ENCODE measurements around the gene TMEM163.
A peak's percentile ranks its signal among the peaks of the same experiment; 100 is the strongest.

Gene TMEM163

DNA sequence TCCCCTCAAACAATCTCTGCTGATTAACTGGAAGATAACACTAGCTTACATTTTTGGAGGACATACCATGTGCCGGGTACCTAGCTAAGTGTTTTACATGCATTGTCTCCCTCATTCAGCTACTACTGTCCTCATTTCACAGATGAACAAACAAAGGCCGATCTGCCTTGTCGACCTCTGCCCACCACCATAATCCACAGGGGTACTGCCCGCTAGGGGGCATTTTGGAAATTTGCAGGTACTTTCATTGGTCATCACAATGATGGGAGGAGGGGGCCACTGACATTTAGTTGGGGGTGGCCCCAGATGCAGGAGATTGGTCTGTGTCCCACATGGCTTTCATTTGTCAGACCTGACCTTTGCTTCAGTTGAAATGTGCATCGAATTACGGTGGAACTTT lies 3.9 kb upstream of the TMEM163 start:
- Mint-ChIP-seq H3K9me3 (no peaks in the 10 kb centered on the region), H3K27me3 (ENCODE audit: low read depth) (peaks cover 54% of the 10 kb centered on the region), H3K4me1 (peaks cover 4% of the 10 kb centered on the region), H3K36me3 (ENCODE audit: low read depth) (no peaks in the 10 kb centered on the region), H3K4me3 (no peak overlapping the region), H3K27ac (no peak overlapping the region)
- TF ChIP-seq CTCF (IDR thresholded peaks at IDR 0.05; ENCODE audit: unreplicated experiment in 3 of 3) = no peak

- Mint-ChIP-seq H3K4me1 (peaks cover 7% of the 10 kb centered on the region), H3K27me3 (ENCODE audit: low read depth) (peaks cover 63% of the 10 kb centered on the region), H3K36me3 (ENCODE audit: low read depth) (no peaks in the 10 kb centered on the region), H3K9me3 (no peaks in the 10 kb centered on the region), H3K27ac (no peak overlapping the region), H3K4me3 (peak overlapping the region in 2 of 3 experiments; percentile 17 to 20)
- TF ChIP-seq CTCF (IDR thresholded peaks at IDR 0.05; ENCODE audit: unreplicated experiment in 3 of 3) = no peak
Observed at GRCh38 chr2:134721596-134721995, 2.8 kb upstream of the TMEM163 start.

- Mint-ChIP-seq H3K27ac (no peak overlapping the region), H3K36me3 (ENCODE audit: low read depth) (no peaks in the 10 kb centered on the region), H3K27me3 (ENCODE audit: low read depth) (peaks cover 91% of the 10 kb centered on the region), H3K4me3 (peak overlapping the region; percentile 78 to 86 (median 83)), H3K4me1 (peaks cover 7% of the 10 kb centered on the region), H3K9me3 (no peaks in the 10 kb centered on the region)
- TF ChIP-seq CTCF (IDR thresholded peaks at IDR 0.05; ENCODE audit: unreplicated experiment in 3 of 3) = no peak
Observed at GRCh38 chr2:134718023-134718816, 580 bp downstream of the TMEM163 start.

DNA sequence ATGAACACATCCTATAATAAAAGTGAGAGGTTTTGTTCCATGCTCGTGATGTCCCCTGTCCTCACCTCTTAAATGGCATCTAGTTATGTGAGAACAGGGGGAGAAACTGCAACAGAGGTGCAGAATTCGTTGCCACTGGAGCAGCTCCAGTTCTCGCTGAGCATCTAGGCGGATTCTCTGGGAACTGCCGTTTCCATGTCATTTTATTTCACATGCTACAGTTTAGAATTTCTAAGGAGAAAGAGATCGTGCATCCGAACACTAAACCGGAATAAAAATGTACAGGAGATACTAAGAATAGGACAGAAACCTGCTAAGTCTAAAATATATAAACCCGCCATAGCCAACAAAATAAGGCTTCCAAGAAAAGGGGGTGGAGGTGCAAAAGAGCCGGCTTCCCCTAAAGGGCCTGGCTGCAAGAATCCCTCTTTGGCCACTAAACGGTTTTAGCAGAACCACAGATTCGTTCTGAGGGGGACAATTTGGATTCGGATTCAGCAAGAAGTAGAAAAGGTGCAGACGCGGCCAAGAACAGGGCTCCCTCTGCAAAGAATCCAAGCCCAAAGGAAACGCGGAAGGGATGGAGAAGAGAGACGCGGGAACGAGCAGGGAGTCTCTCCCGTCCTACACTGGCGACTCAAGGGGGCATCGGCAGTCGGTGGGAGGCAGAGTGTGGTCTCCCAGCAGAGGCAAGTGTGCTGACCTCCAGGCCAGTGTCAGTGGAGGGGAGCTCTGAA lies 1.3 kb downstream of the TMEM163 start:
- no peak for TF ChIP-seq CTCF (IDR thresholded peaks at IDR 0.05; ENCODE audit: unreplicated experiment in 3 of 3)
- H3K27ac Mint-ChIP-seq = no peak overlapping the region
- H3K27me3 Mint-ChIP-seq (ENCODE audit: low read depth) = peaks cover 92% of the 10 kb centered on the region
- H3K4me1 Mint-ChIP-seq = peaks cover 7% of the 10 kb centered on the region
- no peaks in the 10 kb centered on the region for H3K9me3 Mint-ChIP-seq
- peak overlapping the region; percentile 78 to 86 (median 83) for H3K4me3 Mint-ChIP-seq
- no peaks in the 10 kb centered on the region for H3K36me3 Mint-ChIP-seq (ENCODE audit: low read depth)

GRCh38 chr2:134716721-134717243 lies 2.0 kb downstream of the TMEM163 start:
- Mint-ChIP-seq H3K4me1 (peaks cover 7% of the 10 kb centered on the region), H3K27ac (no peak overlapping the region), H3K27me3 (ENCODE audit: low read depth) (peaks cover 92% of the 10 kb centered on the region), H3K4me3 (peak overlapping the region; percentile 78 to 86 (median 83)), H3K36me3 (ENCODE audit: low read depth) (no peaks in the 10 kb centered on the region), H3K9me3 (no peaks in the 10 kb centered on the region)
- no peak for TF ChIP-seq CTCF (IDR thresholded peaks at IDR 0.05; ENCODE audit: unreplicated experiment in 3 of 3)

Data from nephron (organoid).